ENCODE results near the gene RAB3D.

The RAB3D gene

GRCh38 chr19:11373166-11373884 lies 33.9 kb upstream of the RAB3D start:
- CTCF ChIA-PET: interaction anchor here (0.7 kb wide), 1 partner anchor 49 kb away, joined by 4 read pairs; no protein-coding TSS in a partner anchor
- TF ChIP-seq PKNOX1 (IDR thresholded peaks at IDR 0.05) (peak; percentile 92), TARDBP (IDR thresholded peaks at IDR 0.05) (no peak), NFRKB (IDR thresholded peaks at IDR 0.05) (no peak)
- no peak for DNase-seq (ENCODE audit: extremely low spot score)
- POLR2A ChIA-PET: interaction anchor here (1.0 to 1.8 kb wide), 3 partner anchors 12 to 73 kb away, joined by 3 to 14 read pairs (median 7); no protein-coding TSS in a partner anchor

- ChIA-PET POLR2A (interaction anchor here (0.7 to 1.2 kb wide), 3 partner anchors 10 to 87 kb away, joined by 3 to 4 read pairs (median 4); no protein-coding TSS in a partner anchor), CTCF (interaction anchor here (0.6 to 1.1 kb wide), 4 partner anchors 12 to 112 kb away, joined by 3 read pairs; partner anchors contain the start of gene EPOR)
- no peak for DNase-seq (ENCODE audit: extremely low spot score)
- TF ChIP-seq LEF1 (IDR thresholded peaks at IDR 0.05; ENCODE audit: borderline replicate concordance) (no peak), L3MBTL2 (conservative IDR thresholded peaks at IDR 0.05) (no peak), SUZ12 (IDR thresholded peaks at IDR 0.05) (no peak), TARDBP (IDR thresholded peaks at IDR 0.05) (no peak), PKNOX1 (IDR thresholded peaks at IDR 0.05) (no peak), NFRKB (IDR thresholded peaks at IDR 0.05) (no peak), CTBP1 (IDR thresholded peaks at IDR 0.05; ENCODE audit: borderline replicate concordance) (no peak), ELF4 (IDR thresholded peaks at IDR 0.05) (no peak), SP1 (IDR thresholded peaks at IDR 0.05) (no peak), FOXM1 (IDR thresholded peaks at IDR 0.05; ENCODE audit: borderline replicate concordance) (no peak), ZNF384 (IDR thresholded peaks at IDR 0.05) (no peak), FOXA1 (IDR thresholded peaks at IDR 0.05) (no peak)
These were observed 31.3 kb upstream of the RAB3D start for GRCh38 chr19:11370744-11371143.

GRCh38 chr19:11367528-11367927 lies 28.1 kb upstream of the RAB3D start:
- ChIA-PET POLR2A (no interaction called here), CTCF (interaction anchor here (0.5 to 1.4 kb wide), 2 partner anchors 10 to 15 kb away, joined by 3 read pairs; no protein-coding TSS in a partner anchor)
- TF ChIP-seq ELF4 (IDR thresholded peaks at IDR 0.05): no peak
- no peak for DNase-seq (ENCODE audit: extremely low spot score)

- POLR2A ChIA-PET: no interaction called here
- TF ChIP-seq PKNOX1 (IDR thresholded peaks at IDR 0.05): no peak
- no peak for TF ChIP-seq SP1 (IDR thresholded peaks at IDR 0.05)
- no peak for TF ChIP-seq HDGF (IDR thresholded peaks at IDR 0.05; ENCODE audit: borderline replicate concordance)
- no peak for TF ChIP-seq CTBP1 (IDR thresholded peaks at IDR 0.05; ENCODE audit: borderline replicate concordance)
- TF ChIP-seq FOXA1 (IDR thresholded peaks at IDR 0.05): no peak
- no peak for TF ChIP-seq NFRKB (IDR thresholded peaks at IDR 0.05)
- DNase-seq (ENCODE audit: extremely low spot score): no peak
- CTCF ChIA-PET: no interaction called here
These were observed 26.2 kb upstream of the RAB3D start for GRCh38 chr19:11365557-11366117.

- POLR2A ChIA-PET: no interaction called here
- CTCF ChIA-PET: no interaction called here
- no peak for TF ChIP-seq ELF4 (IDR thresholded peaks at IDR 0.05)
- no peak for DNase-seq (ENCODE audit: extremely low spot score)
These were observed 25.5 kb upstream of the RAB3D start for GRCh38 chr19:11364935-11365334.

- DNase-seq (ENCODE audit: extremely low spot score): no peak
- no peak for TF ChIP-seq CTBP1 (IDR thresholded peaks at IDR 0.05; ENCODE audit: borderline replicate concordance)
- TF ChIP-seq TARDBP (IDR thresholded peaks at IDR 0.05): no peak
- no peak for TF ChIP-seq FOXK2 (IDR thresholded peaks at IDR 0.05)
- TF ChIP-seq ZNF384 (IDR thresholded peaks at IDR 0.05): no peak
- TF ChIP-seq L3MBTL2 (conservative IDR thresholded peaks at IDR 0.05): no peak
- TF ChIP-seq LEF1 (IDR thresholded peaks at IDR 0.05; ENCODE audit: borderline replicate concordance): no peak
- ChIA-PET CTCF (no interaction called here), POLR2A (no interaction called here)
These were observed 24.9 kb upstream of the RAB3D start for GRCh38 chr19:11364296-11364904.

- TF ChIP-seq BHLHE40 (IDR thresholded peaks at IDR 0.05; ENCODE audit: borderline replicate concordance): no peak
- no peak for TF ChIP-seq ARNT (IDR thresholded peaks at IDR 0.05)
- no peak for TF ChIP-seq FOXM1 (IDR thresholded peaks at IDR 0.05; ENCODE audit: borderline replicate concordance)
- no peak for TF ChIP-seq HDGF (IDR thresholded peaks at IDR 0.05; ENCODE audit: borderline replicate concordance)
- no peak for TF ChIP-seq PKNOX1 (IDR thresholded peaks at IDR 0.05)
- no peak for TF ChIP-seq ZNF384 (IDR thresholded peaks at IDR 0.05)
- no peak for TF ChIP-seq SUZ12 (IDR thresholded peaks at IDR 0.05)
- TF ChIP-seq SP1 (IDR thresholded peaks at IDR 0.05): no peak
- TF ChIP-seq L3MBTL2 (conservative IDR thresholded peaks at IDR 0.05): no peak
- no peak for TF ChIP-seq CTBP1 (IDR thresholded peaks at IDR 0.05; ENCODE audit: borderline replicate concordance)
- no peak for TF ChIP-seq FOXA1 (IDR thresholded peaks at IDR 0.05)
- no peak for TF ChIP-seq ELF4 (IDR thresholded peaks at IDR 0.05)
- DNase-seq (ENCODE audit: extremely low spot score): no peak
- ChIA-PET POLR2A (interaction anchor here (1.0 kb wide), 1 partner anchor 11 kb away, joined by 4 read pairs; the partner anchor contains the start of gene SWSAP1), CTCF (no interaction called here)
These were observed 24.4 kb upstream of the RAB3D start for GRCh38 chr19:11363881-11364280.

All from HEK293T (cell line).